Stimulated activated CD8-positive, alpha-beta memory T cell treated with anti-CD3 and anti-CD28 coated beads, Interleukin-15, amount 100 ng/mL, for 48 hours (primary cell): ENCODE results near the gene POTEC.
A peak's percentile ranks its signal among the peaks of the same experiment; 100 is the strongest.
"Not testable (repeated sequence)": the region's sequence is repeated elsewhere in the genome, so short reads cannot be mapped to it uniquely, and the experiment has no call there.

ENCODE experiments used
- DNase-seq, 2 donors: peaks; one replicate each; pipeline ENCODE4 v3.0.0-alpha.2; 2020; ENCODE audit warnings: low read depth in 2 of 2

Gene POTEC

GRCh38 chr18:14543446-14543964 lies at the start of gene POTEC:
TSS of gene POTEC (minus strand) at chr18:14543600. CDS start at chr18:14543146, 454 bp downstream.
- DNase-seq, result not testable (repeated sequence)

- DNase-seq, result no peak
Measured at GRCh38 chr18:14577971-14578370, 34.6 kb upstream of the POTEC start.

GRCh38 chr18:14559502-14559901 lies 16.1 kb upstream of the POTEC start:
- DNase-seq, result not testable (repeated sequence)

GRCh38 chr18:14531659-14532058 lies 11.7 kb downstream of the POTEC start:
- not testable (repeated sequence) for DNase-seq

- peak; percentile 2 to 8 for DNase-seq
Measured at GRCh38 chr18:14510707-14511106, 32.7 kb downstream of the POTEC start.

GRCh38 chr18:14503691-14504090 lies 39.7 kb downstream of the POTEC start:
- not testable (repeated sequence) for DNase-seq

- DNase-seq, result not testable (repeated sequence)
Measured at GRCh38 chr18:14501894-14502293, 41.5 kb downstream of the POTEC start.

GRCh38 chr18:14489256-14490014 lies 54.0 kb downstream of the POTEC start:
- DNase-seq, result not testable (repeated sequence)

- not testable (repeated sequence) for DNase-seq
Measured at GRCh38 chr18:14488789-14489188, 54.6 kb downstream of the POTEC start.

GRCh38 chr18:14486926-14487580 lies 56.3 kb downstream of the POTEC start:
- not testable (repeated sequence) for DNase-seq

- DNase-seq, result not testable (repeated sequence)
Measured at GRCh38 chr18:14479076-14479475, 64.3 kb downstream of the POTEC start.

GRCh38 chr18:14475520-14475919 lies 67.9 kb downstream of the POTEC start:
- not testable (repeated sequence) for DNase-seq

GRCh38 chr18:14474752-14475151 lies 68.6 kb downstream of the POTEC start:
- DNase-seq, result not testable (repeated sequence)

GRCh38 chr18:14474007-14474720 lies 69.2 kb downstream of the POTEC start:
- not testable (repeated sequence) for DNase-seq

- DNase-seq, result not testable (repeated sequence)
Measured at GRCh38 chr18:14473250-14474006, 70.0 kb downstream of the POTEC start.

- not testable (repeated sequence) for DNase-seq
Measured at GRCh38 chr18:14471286-14471685, 72.1 kb downstream of the POTEC start.

- DNase-seq, result not testable (repeated sequence)
Measured at GRCh38 chr18:14470446-14470845, 73.0 kb downstream of the POTEC start.

- not testable (repeated sequence) for DNase-seq
Measured at GRCh38 chr18:14470046-14470445, 73.4 kb downstream of the POTEC start.

- DNase-seq, result not testable (repeated sequence)
Measured at GRCh38 chr18:14465989-14466388, 77.4 kb downstream of the POTEC start.
